Aorta (tissue), 5 donors: ENCODE data around the gene DACT2. TPM values are rescaled to one million over a fixed set of nuclear protein-coding genes. Genes with fewer than 3 reads are reported as not detected.
A peak's percentile ranks its signal among the peaks of the same experiment; 100 is the strongest.
"Not testable (repeated sequence)": the region's sequence is repeated elsewhere in the genome, so short reads cannot be mapped to it uniquely, and the experiment has no call there.

Source experiments
- ATAC-seq: fragments of 200-7000 bp; cut with Tn5 transposase; one replicate; pipeline ENCODE4 v1.9.1; 2022; ENCODE audit warnings: moderate library complexity; ENCODE audit not compliant: low FRiP score
- DNase-seq, 2 donors: peaks; one replicate each; pipeline ENCODE4 v3.0.0-alpha.2; 2020
- H3K27ac ChIP-seq, 2 donors: one replicate each; pipeline ENCODE4 v1.5.1; 2013; ENCODE audit warnings: low read length in 2 of 2, mild to moderate bottlenecking in 2 of 2, moderate library complexity in 2 of 2, control low read depth in 1 of 2, inconsistent platforms in 1 of 2, low read depth in 1 of 2
- H3K27me3 ChIP-seq, 2 donors: one replicate each; pipeline ENCODE4 v1.6.1; 2013; ENCODE audit warnings: control low read depth in 1 of 2, low read length in 1 of 2, mild to moderate bottlenecking in 1 of 2, moderate library complexity in 1 of 2; ENCODE audit not compliant: insufficient read depth in 2 of 2, control insufficient read depth in 1 of 2
- H3K36me3 ChIP-seq, 2 donors: one replicate each; pipeline ENCODE4 v1.6.1; 2013; ENCODE audit warnings: control low read depth in 1 of 2, low read length in 1 of 2, mild to moderate bottlenecking in 1 of 2; ENCODE audit not compliant: insufficient read depth in 2 of 2, control insufficient read depth in 1 of 2
- H3K4me1 ChIP-seq, 2 donors: one replicate each; pipeline ENCODE4 v1.6.1; 2013; ENCODE audit warnings: low read length in 2 of 2, control low read depth in 1 of 2, mild to moderate bottlenecking in 1 of 2, moderate library complexity in 1 of 2; ENCODE audit not compliant: insufficient read depth in 2 of 2, control insufficient read depth in 1 of 2
- H3K4me3 ChIP-seq, 2 donors: one replicate each; pipeline ENCODE4 v1.5.1; 2013; ENCODE audit warnings: low read length in 2 of 2, control low read depth in 1 of 2, mild to moderate bottlenecking in 1 of 2
- H3K9me3 ChIP-seq: one replicate; pipeline ENCODE4 v1.6.1; 2013; ENCODE audit warnings: mild to moderate bottlenecking, low read length; ENCODE audit not compliant: control insufficient read depth
- WGBS, 2 donors: extraction: QIAGEN DNeasy Blood & Tissue Kit; methylation state at CpG; one replicate each; pipeline ENCODE4 v1.1.7; 2013; 5-methylcytosine and 5-hydroxymethylcytosine counted together
- intact Hi-C, 2 donors: fragments of 100-400 bp; cut with DNase I; formaldehyde crosslinking; loops; one replicate each; pipeline versions ENCODE4 v1.14.2 to v1.15.0; 2022
- polyA plus RNA-seq, 2 donors: library from polyadenylated mRNA; stranded (reverse); fragments of 200-250 nt; gene quantifications; one replicate each; pipeline ENCODE4 v1.2.3, GENCODE V29; 2013
- total RNA-seq, 2 donors: library from RNA; stranded (reverse); fragmentation: NEBNext Ultra II Directional; extraction: Animal tissue kit (Norgen Biotek cat#: 25700); gene quantifications; one replicate each; pipeline ENCODE4 v1.2.1, GENCODE V29; 2021
- donor health status: healthy with polysubstance abuse.
- donor health status: Bipolar disorder and iron deficiency.
- donor health status: DM: no; HTN: no; CAD: no.
- donor health status: DM: no; HTN: no; CAD: no.
- donor health status: DM: yes; HTN: yes; CAD: no.

DACT2 gene
- total and polyA plus RNA-seq, 4 donors, result 0.10 to 0.48 (median 0.13) TPM; not detected in 1

DNA sequence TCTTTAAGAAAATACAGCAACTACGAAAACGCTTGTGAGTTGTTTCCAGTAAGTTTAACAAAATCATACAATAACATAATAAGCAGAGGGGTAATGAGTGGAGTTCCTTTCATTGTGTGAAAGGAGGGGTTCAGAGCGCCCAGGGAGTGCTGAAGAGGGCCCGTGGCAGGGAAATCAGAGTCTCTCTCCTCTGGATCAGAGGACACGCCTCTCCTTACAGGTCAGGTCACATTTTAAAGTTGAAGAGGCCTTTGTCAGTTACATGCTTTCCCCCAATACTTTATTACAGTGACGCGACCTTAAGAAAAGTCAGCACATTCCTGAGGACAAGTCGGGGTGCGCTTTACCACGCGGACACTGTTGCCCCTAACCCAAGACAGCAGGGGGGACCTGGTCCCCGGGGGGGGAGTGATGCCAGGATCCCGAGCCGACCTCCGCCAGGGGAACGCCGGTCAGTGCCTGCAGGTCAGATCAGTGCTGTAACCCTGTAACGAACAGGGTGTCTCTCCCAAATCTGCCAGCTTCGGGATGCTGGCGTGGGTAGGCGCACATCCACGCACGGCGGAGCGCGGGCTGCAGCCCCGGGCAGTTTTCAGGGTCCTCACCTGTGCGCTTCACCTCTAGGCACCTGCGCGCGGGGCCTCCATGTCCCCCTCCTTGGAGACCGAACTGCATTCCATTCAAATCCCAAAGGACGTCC, 848 bp downstream of the DACT2 start:
- H3K36me3 ChIP-seq, result no peaks in the 10 kb centered on the region
- DNase-seq (no peak), ATAC-seq (peak; percentile 54)
- peak overlapping the region in 1 of 2 donors; percentile 5 for H3K4me3 ChIP-seq
- no peaks in the 10 kb centered on the region for H3K9me3 ChIP-seq
- intact Hi-C loops, result no loop called here
- no peaks in the 10 kb centered on the region for H3K4me1 ChIP-seq
- H3K27me3 ChIP-seq, result peaks cover 0 to 4% of the 10 kb centered on the region in 2 donors
- 47 to 54% methylated on average over 33 of the region's 33 CpGs for WGBS, 2 donors
- no peak overlapping the region for H3K27ac ChIP-seq

- DNase-seq (no peak), ATAC-seq (no peak)
- Histone ChIP-seq H3K4me3 (no peak overlapping the region), H3K4me1 (no peaks in the 10 kb centered on the region), H3K27ac (no peak overlapping the region), H3K27me3 (peaks cover 0 to 4% of the 10 kb centered on the region in 2 donors), H3K36me3 (no peaks in the 10 kb centered on the region), H3K9me3 (no peaks in the 10 kb centered on the region)
- WGBS, 2 donors, result 86 to 92% methylated on average over 12 of the region's 12 CpGs
- intact Hi-C loops, result no loop called here
Measured at GRCh38 chr6:168318090-168318489, 1.5 kb downstream of the DACT2 start.

DNA sequence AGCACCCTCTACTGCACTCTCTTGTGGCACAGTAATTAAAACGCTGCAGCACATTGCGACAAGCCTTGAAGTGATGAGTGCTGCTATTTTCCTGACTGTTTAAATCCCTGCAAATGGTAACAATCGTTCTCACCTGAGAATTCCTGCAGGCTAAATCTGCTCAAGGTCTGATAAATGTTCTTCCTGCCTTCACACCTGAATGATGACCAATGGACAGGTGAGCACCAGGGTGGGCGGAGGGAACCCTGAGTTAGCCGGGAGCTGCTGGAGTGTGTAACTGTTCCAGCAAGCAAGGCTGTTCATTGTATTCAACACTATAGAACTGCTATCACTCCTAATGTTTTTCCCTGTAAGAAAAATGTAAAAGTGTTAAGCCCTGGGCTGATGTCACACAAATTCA, 4.0 kb downstream of the DACT2 start:
- no peak overlapping the region for H3K27ac ChIP-seq
- intact Hi-C loops, result no loop called here
- no peaks in the 10 kb centered on the region for H3K4me1 ChIP-seq
- no peak for ATAC-seq
- DNase-seq, result no peak
- H3K4me3 ChIP-seq, result no peak overlapping the region
- peaks cover 0 to 4% of the 10 kb centered on the region in 2 donors for H3K27me3 ChIP-seq
- no peaks in the 10 kb centered on the region for H3K9me3 ChIP-seq
- H3K36me3 ChIP-seq, result no peaks in the 10 kb centered on the region
- WGBS, 2 donors, result 91% methylated on average over 5 of the region's 5 CpGs

DNA sequence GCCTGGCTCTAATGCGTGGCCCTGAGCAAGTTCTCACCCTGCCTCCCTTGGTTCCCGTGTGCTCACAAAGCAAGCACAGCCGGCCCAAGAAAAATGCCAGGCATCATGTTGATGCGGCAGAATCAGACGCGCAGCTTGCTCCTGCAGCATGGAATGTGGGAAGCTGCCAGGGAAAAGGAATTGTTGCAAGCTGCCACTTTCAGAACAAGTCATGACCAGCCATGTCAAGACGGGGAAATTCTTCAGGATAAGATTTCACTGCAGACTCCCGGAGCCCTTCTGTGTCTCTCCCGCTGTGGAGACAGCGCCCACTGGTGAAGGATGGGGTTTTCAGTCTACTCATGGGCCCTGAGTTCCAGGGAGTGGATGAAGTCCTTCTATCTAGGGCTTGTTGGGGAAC, 4.6 kb downstream of the DACT2 start:
- no peaks in the 10 kb centered on the region for H3K9me3 ChIP-seq
- H3K4me1 ChIP-seq, result no peaks in the 10 kb centered on the region
- intact Hi-C loops, result no loop called here
- WGBS, 2 donors, result 11% methylated on average over 10 of the region's 10 CpGs
- no peaks in the 10 kb centered on the region for H3K36me3 ChIP-seq
- H3K4me3 ChIP-seq, result no peak overlapping the region
- H3K27me3 ChIP-seq, result peaks cover 0 to 4% of the 10 kb centered on the region in 2 donors
- no peak for ATAC-seq
- no peak for DNase-seq
- H3K27ac ChIP-seq, result no peak overlapping the region

- Histone ChIP-seq H3K36me3 (no peaks in the 10 kb centered on the region), H3K4me3 (no peak overlapping the region), H3K4me1 (no peaks in the 10 kb centered on the region), H3K27me3 (peaks cover 0 to 2% of the 10 kb centered on the region in 2 donors), H3K9me3 (no peaks in the 10 kb centered on the region), H3K27ac (no peak overlapping the region)
- DNase-seq (no peak), ATAC-seq (no peak)
- 94 to 95% methylated on average over 12 of the region's 12 CpGs for WGBS, 2 donors
- intact Hi-C loops, result no loop called here
Measured at GRCh38 chr6:168314021-168314420, 5.6 kb downstream of the DACT2 start.

DNA sequence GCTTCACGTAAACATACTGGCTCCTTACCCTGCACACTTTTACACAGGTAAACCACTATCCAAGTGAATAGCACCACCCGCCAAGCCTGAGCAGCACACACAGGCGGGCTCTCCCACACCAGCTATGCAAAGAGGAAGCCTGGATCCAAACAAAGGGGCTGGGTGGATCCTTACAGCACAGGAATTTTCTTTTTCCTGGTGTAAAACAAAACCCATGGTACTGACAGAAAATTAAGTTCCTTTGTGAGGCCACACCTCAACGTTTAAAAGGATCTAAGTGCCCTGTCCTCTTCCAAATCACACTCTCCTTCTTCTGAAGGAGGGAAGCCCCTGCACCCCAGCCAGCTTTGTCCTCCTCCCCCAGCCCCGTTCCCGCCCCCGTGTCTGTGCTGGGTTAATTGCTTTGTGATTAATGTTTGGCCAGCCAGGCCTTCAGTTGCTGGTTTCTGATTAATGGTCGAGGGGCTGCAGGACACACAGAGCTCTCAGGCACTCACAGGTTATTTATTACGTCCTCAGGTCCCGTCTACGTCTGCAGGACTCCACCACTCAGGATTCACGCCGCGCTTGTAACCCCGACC, 6.1 kb downstream of the DACT2 start:
- ATAC-seq, result no peak
- intact Hi-C loops, result no loop called here
- 86 to 89% methylated on average over 15 of the region's 15 CpGs for WGBS, 2 donors

GRCh38 chr6:168312125-168312507, 7.5 kb downstream of the DACT2 start:
- H3K36me3 ChIP-seq, H3K27ac ChIP-seq, ATAC-seq, DNase-seq, H3K9me3 ChIP-seq, intact Hi-C loops, H3K4me1 ChIP-seq, H3K27me3 ChIP-seq, H3K4me3 ChIP-seq: not testable (repeated sequence)
- WGBS, 2 donors, result 94 to 96% methylated on average over 8 of the region's 8 CpGs

More for the DNA sequence above, 6.1 kb downstream of the DACT2 start:
- H3K4me3 ChIP-seq, result no peak overlapping the region
- H3K27ac ChIP-seq, result no peak overlapping the region
- no peak for DNase-seq
- peaks cover 0 to 2% of the 10 kb centered on the region in 2 donors for H3K27me3 ChIP-seq
- no peaks in the 10 kb centered on the region for H3K4me1 ChIP-seq
- no peaks in the 10 kb centered on the region for H3K36me3 ChIP-seq
- no peaks in the 10 kb centered on the region for H3K9me3 ChIP-seq

- no peaks in the 10 kb centered on the region for H3K9me3 ChIP-seq
- intact Hi-C loops, result no loop called here
- no peaks in the 10 kb centered on the region for H3K27me3 ChIP-seq
- H3K4me1 ChIP-seq, result no peaks in the 10 kb centered on the region
- H3K4me3 ChIP-seq, result no peak overlapping the region
- no peak for ATAC-seq
- DNase-seq, result no peak
- no peak overlapping the region for H3K27ac ChIP-seq
- WGBS, 2 donors, result 93 to 94% methylated on average over 10 to 11 of the region's 11 CpGs
- H3K36me3 ChIP-seq, result no peaks in the 10 kb centered on the region
Measured at GRCh38 chr6:168311410-168312124, 8.0 kb downstream of the DACT2 start.
